ENCODE data around the gene CDK9. TPM values are rescaled to one million over a fixed set of nuclear protein-coding genes. Genes with fewer than 3 reads are reported as not detected.

Gene CDK9
- total RNA-seq, 4 donors from 2014 or later, result 60.7 to 96.3 (median 70.7) TPM

DNA sequence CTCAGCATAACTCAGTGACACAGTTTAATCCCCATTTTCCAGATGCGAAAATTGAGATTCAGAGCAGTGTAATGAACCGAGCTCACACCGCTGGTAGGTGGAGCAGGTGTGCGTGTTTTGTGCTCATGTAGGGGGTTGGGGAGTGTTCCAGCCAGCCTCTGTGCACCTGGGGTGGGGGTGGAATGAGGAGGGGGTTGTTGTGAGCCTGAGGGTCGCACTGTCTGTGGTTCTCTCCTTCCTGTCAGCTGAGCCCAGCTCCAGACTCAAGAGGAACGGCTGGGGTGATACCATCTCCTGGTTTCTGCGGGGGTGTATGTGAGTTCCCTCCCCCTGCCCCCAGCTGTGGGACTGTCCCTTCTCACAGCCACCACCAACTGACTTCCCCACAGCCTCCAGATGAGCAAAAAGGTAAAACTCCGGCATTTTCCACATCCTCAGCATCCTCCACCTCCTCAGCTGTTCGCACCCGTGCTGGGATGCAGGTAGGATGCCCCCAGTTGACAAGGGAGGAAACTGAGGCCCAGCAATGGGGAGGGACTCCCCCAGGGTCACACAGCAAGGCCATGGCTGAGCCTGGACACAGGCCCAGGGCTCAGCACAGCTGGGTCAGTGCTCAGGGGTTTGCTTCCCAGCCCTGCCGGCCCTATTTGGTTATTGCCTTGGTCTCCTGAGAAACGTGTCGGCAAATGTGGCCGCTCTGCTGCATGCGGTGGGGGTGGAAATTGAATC is 9.5 kb upstream of the CDK9 start:
- WGBS, 2 donors, result 66 to 67% methylated on average over 15 of the region's 15 CpGs
- no peak for DNase-seq (ENCODE audit: low spot score in 2 of 2)
- TF ChIP-seq CTCF (IDR thresholded peaks at IDR 0.05) (no peak), POLR2A (IDR thresholded peaks at IDR 0.05) (no peak)
- no peak overlapping the region for H3K4me3 ChIP-seq (ENCODE audit: low read depth, poor library complexity, severe bottlenecking)
- intact Hi-C loops (cut with DNase I; ENCODE audit: low total_unique reads), result no loop called here

DNA sequence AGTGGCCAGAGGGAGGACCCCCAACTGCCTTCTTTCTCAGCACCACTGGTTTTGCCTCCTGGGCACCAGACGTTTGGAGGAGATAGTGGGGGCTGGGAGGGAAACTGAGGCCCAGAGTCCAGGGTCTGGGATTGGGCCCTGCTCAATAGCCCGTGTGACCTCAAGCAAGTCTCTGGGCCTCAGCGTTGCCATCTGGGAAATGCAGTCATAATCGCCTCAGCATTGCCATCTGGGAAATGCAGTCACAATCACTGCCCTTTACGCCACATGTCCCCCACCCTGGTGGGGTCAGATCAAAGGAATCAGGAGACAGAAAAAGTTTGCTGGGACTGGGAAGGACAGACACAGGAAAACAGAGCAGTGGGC is 8.9 kb upstream of the CDK9 start:
- intact Hi-C loops (cut with DNase I; ENCODE audit: low total_unique reads), result no loop called here
- TF ChIP-seq CTCF (IDR thresholded peaks at IDR 0.05) (no peak), POLR2A (IDR thresholded peaks at IDR 0.05) (no peak)
- DNase-seq (ENCODE audit: low spot score in 2 of 2), result no peak
- WGBS, 2 donors, result 59 to 65% methylated on average over 5 of the region's 5 CpGs
- no peak overlapping the region for H3K4me3 ChIP-seq (ENCODE audit: low read depth, poor library complexity, severe bottlenecking)

- intact Hi-C loops (cut with DNase I; ENCODE audit: low total_unique reads), result no loop called here
- WGBS, 2 donors, result 72 to 76% methylated on average over 18 of the region's 18 CpGs
- H3K4me3 ChIP-seq (ENCODE audit: low read depth, poor library complexity, severe bottlenecking), result no peak overlapping the region
- no peak for DNase-seq (ENCODE audit: low spot score in 2 of 2)
- TF ChIP-seq POLR2A (IDR thresholded peaks at IDR 0.05), result no peak
- TF ChIP-seq CTCF (IDR thresholded peaks at IDR 0.05), result no peak
Observed at GRCh38 chr9:127777368-127777980, 8.4 kb upstream of the CDK9 start.

DNA sequence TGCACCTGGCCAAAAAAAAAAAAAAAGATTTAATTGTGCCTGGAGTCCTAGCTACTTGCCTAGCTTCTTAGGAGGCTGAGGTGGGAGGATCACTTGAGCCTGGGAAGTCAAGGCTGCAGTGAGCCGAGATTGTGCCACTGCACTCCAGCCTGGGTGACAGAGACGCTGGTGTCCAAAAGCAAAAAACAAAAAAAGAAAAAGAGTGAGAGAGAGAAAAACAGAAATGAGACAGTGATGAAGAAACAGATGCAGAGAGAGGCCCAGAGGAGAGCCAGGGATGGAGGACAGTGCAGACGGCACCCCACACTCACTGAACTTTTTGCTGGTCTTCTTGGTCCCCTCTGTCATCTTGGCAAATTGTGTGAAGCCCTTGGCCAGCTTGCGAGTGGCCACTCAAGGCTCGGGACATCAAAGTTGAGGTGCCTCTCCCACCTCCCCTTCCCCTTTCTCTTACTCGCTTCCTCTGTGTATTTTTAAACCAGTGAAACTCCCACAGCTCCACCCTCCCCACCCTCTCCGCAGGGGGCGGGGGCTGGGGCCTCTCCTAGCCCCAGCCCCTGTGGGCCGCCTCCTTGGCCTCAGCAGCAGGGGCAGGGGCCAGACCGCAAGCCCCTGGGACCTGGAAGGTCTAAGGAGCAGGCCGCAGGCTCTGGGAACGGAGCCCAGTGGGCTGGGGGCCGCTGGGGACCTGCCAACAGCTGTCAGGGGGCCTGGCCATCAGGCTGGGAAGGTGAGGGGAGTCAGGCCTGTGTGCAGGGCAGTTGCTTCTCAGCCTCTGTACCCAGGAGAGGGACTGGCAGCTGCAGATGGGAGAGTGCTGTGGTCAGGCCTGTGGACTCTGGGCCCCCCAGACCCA is 7.3 kb upstream of the CDK9 start, which contains the start of gene SH2D3C:
SH2D3C (minus strand) TSS at position 387 of the 856 bp plus-strand sequence; CDS start at position 348, 39 bp downstream.
- no peak within 1 kb of the TSS for H3K4me3 ChIP-seq (ENCODE audit: low read depth, poor library complexity, severe bottlenecking)
- 55 to 65% methylated on average over 11 to 12 of the region's 13 CpGs for WGBS, 2 donors
- intact Hi-C loops (cut with DNase I; ENCODE audit: low total_unique reads), result no loop called here
- TF ChIP-seq CTCF (IDR thresholded peaks at IDR 0.05), result no peak
- no peak for DNase-seq (ENCODE audit: low spot score in 2 of 2)

DNA sequence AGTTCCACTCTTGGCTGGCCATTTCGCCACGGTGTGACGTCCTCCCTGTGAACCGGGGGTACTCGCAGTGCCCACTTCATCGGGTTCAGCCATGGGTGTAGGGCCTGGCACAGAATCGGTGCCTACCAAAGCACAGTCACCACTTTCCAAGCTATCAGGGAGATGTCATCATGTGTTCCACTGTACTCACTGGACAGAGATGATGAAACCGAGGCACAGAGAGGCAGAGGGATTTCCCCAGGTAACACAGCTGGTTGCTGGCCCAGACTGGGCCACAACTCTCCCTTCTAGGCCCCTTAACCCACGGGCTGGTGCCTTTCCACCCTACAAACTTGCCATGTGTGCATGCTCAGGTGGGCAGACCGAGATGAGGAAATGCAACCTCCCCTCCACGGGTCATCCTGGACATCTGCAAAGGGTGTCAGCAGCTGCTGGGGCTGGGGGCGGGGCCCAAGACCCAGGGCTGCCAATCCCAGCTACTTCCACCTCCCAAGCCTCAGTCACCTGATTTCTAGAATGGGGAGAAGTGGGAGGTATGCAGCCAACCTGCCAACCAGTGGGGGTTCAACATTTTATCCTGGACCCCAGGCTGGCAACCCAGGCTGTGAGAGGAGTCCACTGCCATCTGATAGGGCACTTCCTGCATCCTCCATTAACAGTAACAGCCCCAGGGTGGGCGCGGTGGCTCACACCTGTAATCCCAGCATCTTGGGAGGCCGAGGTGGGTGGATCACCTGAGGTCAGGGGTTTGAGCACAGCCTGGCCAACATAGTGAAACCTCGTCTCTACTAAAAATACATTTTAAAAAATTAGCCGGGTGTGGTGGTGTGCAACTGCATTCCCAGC is 6.5 kb upstream of the CDK9 start:
- intact Hi-C loops (cut with DNase I; ENCODE audit: low total_unique reads), result no loop called here
- no peak overlapping the region for H3K4me3 ChIP-seq (ENCODE audit: low read depth, poor library complexity, severe bottlenecking)
- DNase-seq (ENCODE audit: low spot score in 2 of 2), result no peak
- TF ChIP-seq CTCF (IDR thresholded peaks at IDR 0.05) (no peak), POLR2A (IDR thresholded peaks at IDR 0.05) (no peak)
- WGBS, 2 donors, result 68 to 72% methylated on average over 17 of the region's 17 CpGs
